Brain microvascular endothelial cell (primary cell): ENCODE data around the gene SGSM1.
"Not testable (repeated sequence)": the region's sequence is repeated elsewhere in the genome, so short reads cannot be mapped to it uniquely, and the experiment has no call there.

Source experiments
- DNase-seq: peaks from one replicate; pipeline ENCODE4 v3.0.0-alpha.2; 2020
- H3K27ac ChIP-seq: fragments of 250-450 bp; sonication (Bioruptor Pico); 2 replicates; pipeline ENCODE4 v1.5.1; 2020; ENCODE audit warnings: mild to moderate bottlenecking, moderate library complexity
- H3K27me3 ChIP-seq: fragments of 250-450 bp; sonication (Bioruptor Pico); replicated peaks from 2 replicates; pipeline ENCODE4 v1.5.1; 2020; ENCODE audit warnings: mild to moderate bottlenecking
- H3K36me3 ChIP-seq: fragments of 250-450 bp; sonication (Bioruptor Pico); replicated peaks from 2 replicates; pipeline ENCODE4 v1.5.1; 2020; ENCODE audit warnings: mild to moderate bottlenecking
- H3K4me3 ChIP-seq: 2 replicates; pipeline ENCODE4 v1.5.1; 2011; ENCODE audit warnings: low read depth, mild to moderate bottlenecking, control low read depth, low read length, moderate library complexity
- in situ Hi-C: cut with HindIII; loops from 2 replicates; pipeline ENCODE4 v1.10.0; 2017; ENCODE audit warnings: low sequenced_read_pairs, low pct_ligation_motif_present
- TF ChIP-seq, protein P1 (sequence below): IDR thresholded peaks from 2 replicates; pipeline ENCODE4 v1.5.1; 2011; ENCODE audit warnings: low read depth, mild to moderate bottlenecking, moderate library complexity, low read length, control low read depth, inconsistent platforms; ENCODE audit errors: missing control alignments

SGSM1 gene

DNA sequence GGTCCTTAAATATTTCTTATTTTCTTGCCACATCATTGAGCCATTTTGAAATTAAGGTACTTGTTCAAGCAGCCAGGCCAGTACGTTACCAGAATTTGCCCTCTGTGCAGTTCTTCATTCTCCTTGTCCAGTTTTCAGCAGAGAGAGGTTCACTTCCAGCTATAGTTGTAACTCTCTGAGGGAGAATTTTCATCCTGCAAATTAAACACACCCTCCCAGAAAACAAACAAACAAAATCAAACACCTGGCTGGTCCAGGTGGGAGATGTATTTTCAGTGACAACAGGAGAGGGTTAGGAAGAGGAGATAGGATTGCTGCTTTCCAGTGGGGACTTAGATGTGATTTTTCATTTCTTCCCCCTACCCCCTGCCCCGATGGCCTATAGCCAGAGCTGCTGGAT is 95.4 kb downstream of the SGSM1 start:
- no peak for DNase-seq
- H3K27ac ChIP-seq: no peak overlapping the region
- in situ Hi-C loops: no loop called here
- H3K36me3 ChIP-seq: no peaks in the 10 kb centered on the region
- TF ChIP-seq, protein P1, sequence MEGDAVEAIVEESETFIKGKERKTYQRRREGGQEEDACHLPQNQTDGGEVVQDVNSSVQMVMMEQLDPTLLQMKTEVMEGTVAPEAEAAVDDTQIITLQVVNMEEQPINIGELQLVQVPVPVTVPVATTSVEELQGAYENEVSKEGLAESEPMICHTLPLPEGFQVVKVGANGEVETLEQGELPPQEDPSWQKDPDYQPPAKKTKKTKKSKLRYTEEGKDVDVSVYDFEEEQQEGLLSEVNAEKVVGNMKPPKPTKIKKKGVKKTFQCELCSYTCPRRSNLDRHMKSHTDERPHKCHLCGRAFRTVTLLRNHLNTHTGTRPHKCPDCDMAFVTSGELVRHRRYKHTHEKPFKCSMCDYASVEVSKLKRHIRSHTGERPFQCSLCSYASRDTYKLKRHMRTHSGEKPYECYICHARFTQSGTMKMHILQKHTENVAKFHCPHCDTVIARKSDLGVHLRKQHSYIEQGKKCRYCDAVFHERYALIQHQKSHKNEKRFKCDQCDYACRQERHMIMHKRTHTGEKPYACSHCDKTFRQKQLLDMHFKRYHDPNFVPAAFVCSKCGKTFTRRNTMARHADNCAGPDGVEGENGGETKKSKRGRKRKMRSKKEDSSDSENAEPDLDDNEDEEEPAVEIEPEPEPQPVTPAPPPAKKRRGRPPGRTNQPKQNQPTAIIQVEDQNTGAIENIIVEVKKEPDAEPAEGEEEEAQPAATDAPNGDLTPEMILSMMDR: no peak
- no peaks in the 10 kb centered on the region for H3K27me3 ChIP-seq
- no peak overlapping the region for H3K4me3 ChIP-seq

DNA sequence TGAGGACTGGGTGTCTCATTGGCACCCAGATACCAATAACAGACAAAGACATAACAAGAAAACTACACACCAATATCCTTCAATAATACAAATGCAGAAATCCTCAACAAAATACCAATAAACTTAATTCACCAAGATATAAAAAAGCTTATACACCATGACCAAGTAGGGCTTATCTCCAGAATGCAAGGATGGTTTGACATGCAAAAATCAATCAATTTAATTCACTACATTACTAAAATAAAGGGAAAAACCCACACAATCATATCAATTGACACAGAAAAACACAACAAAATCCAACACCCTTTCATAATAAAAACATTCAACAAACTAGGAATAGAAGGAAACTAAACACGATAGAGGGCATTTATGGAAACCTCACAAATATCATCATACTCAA is 99.9 kb downstream of the SGSM1 start:
- DNase-seq: no peak
- Histone ChIP-seq H3K4me3 (no peak overlapping the region), H3K27ac (no peak overlapping the region), H3K36me3 (no peaks in the 10 kb centered on the region), H3K27me3 (no peaks in the 10 kb centered on the region)
- TF ChIP-seq, protein P1: no peak
- in situ Hi-C loops: no loop called here

DNA sequence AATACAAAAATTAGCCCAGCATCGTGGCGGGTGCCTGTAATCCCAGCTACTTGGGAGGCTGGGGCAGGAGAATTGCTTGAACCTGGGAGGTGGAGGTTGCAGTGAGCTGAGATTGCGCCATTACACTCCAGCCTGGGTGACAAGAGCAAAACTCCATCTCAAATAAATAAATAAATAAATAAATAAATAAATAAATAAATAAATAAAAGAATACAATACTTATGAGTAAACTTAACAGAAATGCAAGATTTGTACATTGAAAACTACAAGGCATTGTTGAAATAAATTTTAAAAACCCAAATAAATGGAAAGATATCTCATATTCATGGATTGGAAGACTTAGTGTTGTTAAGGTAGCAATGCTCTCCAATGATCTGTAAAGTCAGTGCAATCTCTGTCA is 101.1 kb downstream of the SGSM1 start:
- H3K4me3 ChIP-seq, H3K36me3 ChIP-seq, H3K27ac ChIP-seq, H3K27me3 ChIP-seq, in situ Hi-C loops, DNase-seq: not testable (repeated sequence)

DNA sequence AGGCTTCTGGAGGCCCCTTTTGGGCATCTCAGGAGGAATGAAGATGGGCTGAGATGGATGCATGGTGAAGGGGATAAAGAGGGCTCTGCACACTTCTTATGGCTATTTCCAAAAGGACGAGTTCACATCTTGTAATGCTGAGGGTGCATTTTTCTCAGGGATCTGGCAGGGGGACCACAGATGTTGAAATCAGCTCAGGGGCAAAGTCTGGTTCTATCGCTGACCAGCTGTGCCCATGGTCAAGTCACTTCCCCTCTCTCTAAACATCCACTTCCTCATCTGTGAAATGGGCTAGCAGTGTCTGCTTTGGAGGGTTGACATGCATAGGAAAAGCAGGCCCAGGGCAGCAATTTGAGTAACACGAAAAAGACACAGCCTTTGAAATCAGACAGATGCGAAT is 114.0 kb downstream of the SGSM1 start:
- in situ Hi-C loops: no loop called here
- H3K27me3 ChIP-seq: no peaks in the 10 kb centered on the region
- DNase-seq: no peak
- H3K27ac ChIP-seq: no peak overlapping the region
- H3K36me3 ChIP-seq: no peaks in the 10 kb centered on the region
- TF ChIP-seq, protein P1: no peak
- no peak overlapping the region for H3K4me3 ChIP-seq

DNA sequence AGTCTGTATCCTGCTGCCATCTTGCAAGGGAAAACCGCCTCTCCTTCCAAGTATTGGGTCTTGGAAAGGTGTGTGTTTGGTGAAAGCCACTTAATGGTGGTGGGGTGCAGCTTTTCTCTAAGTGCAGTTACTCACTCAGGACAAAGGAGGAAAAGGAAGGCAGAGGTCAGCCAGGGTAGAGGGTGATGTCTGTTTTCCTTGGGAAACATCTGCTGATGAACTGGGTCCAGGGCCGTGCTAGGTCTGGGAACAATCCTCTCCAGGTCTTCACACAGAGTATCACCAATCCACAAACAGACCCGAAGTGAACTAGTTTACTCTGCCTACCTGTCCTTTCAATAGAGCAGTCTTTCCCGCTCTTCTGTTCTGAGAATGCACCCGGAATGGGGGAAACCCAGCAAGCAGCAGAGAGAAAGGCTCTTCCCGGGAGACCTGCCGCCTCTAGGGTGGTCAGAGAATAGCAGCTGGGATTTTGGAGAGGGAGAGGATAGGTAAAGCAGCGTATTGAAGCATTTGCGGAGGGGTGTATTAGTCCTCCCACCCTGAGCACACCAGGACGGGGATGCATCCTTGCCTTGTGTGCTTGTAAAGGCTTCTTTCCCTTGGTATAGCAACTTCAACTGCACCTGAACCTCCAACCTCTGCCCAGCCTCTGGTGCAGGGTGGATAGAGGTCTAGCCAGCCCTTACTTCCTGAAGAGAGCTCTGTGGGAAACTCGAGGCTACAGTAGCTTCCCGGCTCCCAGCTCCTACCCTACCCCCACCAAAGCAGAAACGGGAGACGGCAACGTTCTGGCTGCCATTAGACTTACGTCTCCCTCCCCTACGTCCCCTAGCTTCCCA is 119.8 kb downstream of the SGSM1 start:
- H3K36me3 ChIP-seq: no peaks in the 10 kb centered on the region
- peak; percentile 2 for DNase-seq
- no peaks in the 10 kb centered on the region for H3K27me3 ChIP-seq
- H3K4me3 ChIP-seq: no peak overlapping the region
- TF ChIP-seq, protein P1: no peak
- peak overlapping the region; percentile 4 for H3K27ac ChIP-seq
- in situ Hi-C loops: no loop called here

DNA sequence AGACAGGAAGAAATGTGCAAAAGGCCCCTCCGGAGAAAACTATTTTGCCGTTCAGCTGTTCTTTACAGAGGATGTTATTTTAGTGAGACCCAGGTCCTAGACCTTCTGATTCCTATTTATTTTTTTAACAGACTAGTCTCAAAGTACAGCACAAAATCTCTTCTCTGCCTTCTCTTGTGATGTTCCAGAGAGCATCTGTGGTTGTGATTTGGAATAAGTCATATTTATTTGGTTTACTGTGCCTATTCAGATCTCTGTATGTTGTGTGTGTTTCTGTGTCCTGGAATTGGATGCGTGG is 120.4 kb downstream of the SGSM1 start:
- H3K36me3 ChIP-seq: no peaks in the 10 kb centered on the region
- H3K27me3 ChIP-seq: no peaks in the 10 kb centered on the region
- TF ChIP-seq, protein P1: no peak
- H3K4me3 ChIP-seq: no peak overlapping the region
- peak overlapping the region; percentile 4 for H3K27ac ChIP-seq
- no peak for DNase-seq
- in situ Hi-C loops: no loop called here
